GM18498 (cell line): Measurements from ENCODE around the gene MYL11.

Source experiments
- ATAC-seq: cut with Tn5 transposase; IDR thresholded peaks from one replicate; pipeline ENCODE4 v1.9.1; 2021; ENCODE audit warnings: mild to moderate bottlenecking, moderate library complexity; ENCODE audit not compliant: unreplicated experiment

MYL11 gene

DNA sequence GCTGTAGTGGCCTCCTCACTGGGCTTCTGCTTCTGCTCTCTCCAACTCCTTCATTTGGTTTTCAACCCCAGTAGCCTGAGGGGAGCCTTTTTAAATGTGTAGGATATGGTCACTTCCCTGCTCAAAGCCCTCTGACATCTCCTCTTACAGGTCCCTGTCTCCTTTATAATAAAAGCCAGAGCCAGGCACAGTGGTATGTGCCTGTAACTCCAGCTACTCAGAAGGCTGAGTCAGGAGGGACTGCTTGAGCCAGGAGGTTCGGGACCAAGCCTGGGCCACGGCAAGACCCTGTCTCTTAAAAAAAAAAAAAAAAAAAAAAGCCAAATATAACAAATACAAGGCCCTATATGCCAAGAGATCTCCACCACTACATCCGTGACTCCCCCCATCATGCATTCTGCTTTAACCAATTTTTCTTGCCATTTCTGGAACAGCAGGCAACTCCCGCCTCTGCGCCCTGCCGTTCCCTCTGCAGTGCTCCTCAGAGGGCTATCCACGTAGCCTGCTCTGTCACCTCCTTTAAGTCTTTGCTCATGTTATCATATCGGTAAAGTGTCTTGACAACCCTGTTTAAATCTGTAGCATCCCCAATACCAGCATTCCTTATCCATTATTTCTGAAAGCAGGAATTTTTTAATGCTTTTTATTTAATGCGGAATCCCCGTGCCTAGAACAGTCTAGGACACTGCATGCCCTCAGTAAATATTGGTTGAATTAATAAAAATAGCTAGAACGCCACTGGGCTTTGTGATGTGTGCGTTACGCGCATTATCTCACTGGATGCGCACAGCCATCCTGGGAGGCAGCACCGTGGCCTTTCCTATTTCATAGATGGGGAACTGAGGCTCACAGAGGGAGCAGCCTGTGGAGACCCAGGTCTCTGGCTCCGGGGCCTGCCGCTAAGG, 42.3 kb downstream of the MYL11 start:
- no peak for ATAC-seq

- peak; percentile 82 for ATAC-seq
Observed at GRCh38 chr16:30417529-30418349, 43.1 kb downstream of the MYL11 start.

DNA sequence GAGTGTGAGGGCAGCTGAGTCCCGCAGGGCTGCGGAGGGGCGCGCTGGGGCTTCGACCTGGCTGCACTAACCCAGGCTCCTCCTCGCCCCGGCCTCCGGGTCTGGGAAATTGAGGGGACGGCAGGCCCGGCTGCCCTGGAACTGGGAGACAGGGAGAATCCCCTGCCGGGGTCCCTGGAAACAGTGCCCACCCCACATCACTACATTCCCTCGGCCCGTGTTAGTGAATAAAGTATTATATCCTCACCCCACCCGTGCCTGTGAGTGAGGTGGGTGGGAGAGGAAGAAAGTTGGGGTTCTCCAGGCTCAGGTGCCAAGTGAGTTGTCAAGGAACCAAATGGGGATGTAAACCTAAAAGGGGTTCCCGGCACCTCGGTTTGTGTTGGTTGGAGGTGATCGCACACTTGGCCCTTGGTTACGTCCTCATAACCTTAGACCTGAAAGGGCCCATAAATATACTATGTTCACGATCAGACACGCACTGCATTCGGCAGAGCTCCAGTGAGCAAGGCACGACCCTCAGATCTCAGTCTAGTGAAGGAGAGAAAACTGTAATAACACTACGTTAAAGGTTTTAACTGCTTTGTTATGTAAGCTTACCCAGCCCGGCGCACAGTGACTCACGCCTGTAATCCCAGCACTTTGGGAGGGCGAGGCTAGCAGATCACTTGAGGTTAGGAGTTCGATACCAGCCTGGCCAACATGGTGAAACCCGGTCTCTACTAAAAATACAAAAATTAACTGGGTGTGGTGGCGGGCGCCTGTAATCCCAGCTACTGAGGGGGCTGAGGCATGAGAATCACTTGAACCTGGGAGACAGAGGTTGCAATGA, 44.0 kb downstream of the MYL11 start:
- no peak for ATAC-seq

- ATAC-seq, result no peak
Observed at GRCh38 chr16:30421010-30421409, 46.4 kb downstream of the MYL11 start.
